ENCODE results near the gene ZNF667. TPM values are rescaled to one million over a fixed set of nuclear protein-coding genes. Genes with fewer than 3 reads are reported as not detected.
A peak's percentile ranks its signal among the peaks of the same experiment; 100 is the strongest.

Gene ZNF667
- total RNA-seq, 1 experiment from 2014 or later: not detected

DNA sequence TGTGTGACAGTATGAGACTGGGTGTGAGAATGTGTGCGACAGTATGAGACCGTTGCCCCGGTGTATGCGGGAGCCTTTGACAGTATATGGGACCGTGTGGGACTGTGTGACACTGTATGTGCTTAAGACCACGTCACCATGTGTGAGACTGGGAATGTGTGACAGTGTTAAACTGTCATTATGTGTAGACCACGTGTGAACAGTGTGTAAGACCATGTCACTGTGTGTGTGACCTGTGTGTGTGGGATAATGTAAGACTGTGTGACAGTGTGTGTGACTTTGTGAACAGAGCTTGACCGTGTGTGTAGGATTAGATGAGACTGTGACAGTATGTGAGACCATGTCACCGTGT, 72.5 kb downstream of the ZNF667 start:
- Histone ChIP-seq H3K27me3 (ENCODE audit: control insufficient read depth, insufficient read depth, low read length) (no peaks in the 10 kb centered on the region; the same call in 1 of the 2 replicates), H3K36me3 (replicated peaks; ENCODE audit: control insufficient read depth, insufficient read depth, low read length) (no peaks in the 10 kb centered on the region), H3K4me3 (ENCODE audit: insufficient read depth, low read depth, low read length) (peak overlapping the region; percentile 76; the same call in 1 of the 2 replicates)
- no peak for DNase-seq

DNA sequence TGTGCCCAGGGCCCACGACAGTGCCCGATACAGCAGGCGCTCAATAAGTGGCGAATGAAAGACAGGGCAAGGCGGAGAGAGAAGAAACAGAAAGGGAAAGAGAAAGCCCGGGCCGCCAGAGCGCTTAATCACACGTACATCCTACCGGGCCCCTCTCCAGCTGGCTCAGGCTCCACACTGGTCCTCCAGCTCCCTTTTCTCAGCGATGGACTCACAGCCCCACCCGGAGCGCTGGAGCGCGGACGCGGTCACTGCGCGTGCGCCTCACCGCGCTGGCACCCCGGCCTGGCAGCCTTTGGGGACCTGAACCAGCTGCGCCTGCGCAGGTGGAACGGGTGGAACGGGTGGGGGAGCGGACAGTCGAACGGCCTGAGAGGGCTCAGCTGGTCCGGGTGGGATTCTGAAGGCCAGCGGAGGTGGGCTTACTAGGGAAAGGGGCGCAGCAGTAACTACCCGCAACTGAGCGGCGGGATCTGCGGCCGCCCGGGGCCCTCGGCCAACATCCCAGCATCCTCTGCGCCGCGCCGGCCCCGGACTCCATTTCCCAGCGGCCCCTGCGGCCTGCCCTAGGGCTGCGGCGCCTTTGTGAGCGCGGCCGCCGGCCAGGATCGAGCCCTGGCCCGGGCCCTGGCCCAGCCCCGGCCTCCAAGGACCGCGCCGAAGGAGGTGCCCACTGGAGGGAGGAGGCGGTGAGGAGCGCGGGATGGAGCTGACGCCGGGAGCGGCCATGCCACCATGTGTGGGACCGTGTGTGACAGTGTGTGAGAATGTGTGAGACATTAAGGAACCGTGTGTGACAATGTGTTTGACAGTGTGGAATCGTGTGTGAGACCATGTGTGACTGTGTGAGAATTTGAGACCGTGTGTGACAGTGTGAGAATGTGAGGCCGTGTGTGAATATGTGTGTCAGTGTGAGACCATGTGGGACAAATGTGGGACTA, 73.1 kb downstream of the ZNF667 start, which contains the start of gene ZNF583:
ZNF583 (plus strand) TSS at position 569 of the 941 bp plus-strand sequence. CDS start 2,783 bp downstream, outside the sequence.
- H3K4me3 ChIP-seq (ENCODE audit: insufficient read depth, low read depth, low read length): peak within 1 kb of the TSS; percentile 76

GRCh38 chr19:56403261-56403660, 73.9 kb downstream of the ZNF667 start:
- no peak for DNase-seq
- H3K36me3 ChIP-seq (replicated peaks; ENCODE audit: control insufficient read depth, insufficient read depth, low read length): peaks cover 4% of the 10 kb centered on the region
- no peaks in the 10 kb centered on the region; the same call in 1 of the 2 replicates for H3K27me3 ChIP-seq (ENCODE audit: control insufficient read depth, insufficient read depth, low read length)
- peak overlapping the region; percentile 76 for H3K4me3 ChIP-seq (ENCODE audit: insufficient read depth, low read depth, low read length)

More for the DNA sequence above, 73.1 kb downstream of the ZNF667 start, which contains the start of gene ZNF583:
- H3K36me3 ChIP-seq (replicated peaks; ENCODE audit: control insufficient read depth, insufficient read depth, low read length): peaks cover under 1% of the 10 kb centered on the region; the same call in 1 of the 2 replicates
- DNase-seq: peak; percentile 93
- H3K27me3 ChIP-seq (ENCODE audit: control insufficient read depth, insufficient read depth, low read length): no peaks in the 10 kb centered on the region; the same call in 1 of the 2 replicates

DNA sequence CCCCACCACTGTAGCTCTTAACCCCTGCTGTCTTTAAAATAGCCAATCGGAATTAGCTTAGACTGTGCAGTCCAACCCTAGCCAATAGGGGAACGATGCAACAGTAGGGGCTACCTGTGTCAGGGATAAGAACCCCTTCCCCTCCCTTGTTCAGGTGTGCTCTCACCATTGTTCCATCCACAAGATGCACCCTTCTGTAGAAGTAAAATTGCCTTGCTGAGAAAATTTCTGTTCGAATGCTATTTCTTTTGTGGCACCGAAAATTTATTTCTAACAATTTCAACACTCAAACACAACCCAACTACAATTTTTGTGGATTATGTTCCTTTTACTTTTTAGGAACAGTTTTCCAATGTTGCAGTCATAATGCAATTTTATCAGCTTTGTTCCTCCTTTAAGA, 76.7 kb downstream of the ZNF667 start:
- no peaks in the 10 kb centered on the region; the same call in 1 of the 2 replicates for H3K27me3 ChIP-seq (ENCODE audit: control insufficient read depth, insufficient read depth, low read length)
- no peak for DNase-seq
- H3K36me3 ChIP-seq (replicated peaks; ENCODE audit: control insufficient read depth, insufficient read depth, low read length): peaks cover 6% of the 10 kb centered on the region
- H3K4me3 ChIP-seq (ENCODE audit: insufficient read depth, low read depth, low read length): no peak overlapping the region

DNA sequence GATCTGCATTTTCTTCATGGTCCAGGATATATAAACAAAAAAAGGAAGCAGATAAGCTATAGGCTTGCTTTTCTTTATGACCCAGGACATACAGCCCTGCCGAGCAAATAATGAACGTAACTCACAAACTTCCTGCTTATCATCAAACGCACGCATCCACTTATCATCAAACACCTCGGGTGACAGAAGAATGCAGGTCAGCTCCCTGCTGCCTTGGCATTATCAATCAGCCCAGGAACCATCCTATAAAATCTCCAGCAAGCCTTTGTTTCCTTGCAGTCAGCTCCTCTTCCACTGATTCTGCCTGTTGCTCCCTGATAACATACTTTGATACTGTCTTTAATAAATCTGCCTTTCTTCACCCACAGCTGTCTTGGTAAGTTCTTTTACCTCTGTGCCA, 78.3 kb downstream of the ZNF667 start:
- H3K36me3 ChIP-seq (replicated peaks; ENCODE audit: control insufficient read depth, insufficient read depth, low read length): peaks cover 6% of the 10 kb centered on the region
- H3K27me3 ChIP-seq (ENCODE audit: control insufficient read depth, insufficient read depth, low read length): no peaks in the 10 kb centered on the region; the same call in 1 of the 2 replicates
- DNase-seq: no peak
- H3K4me3 ChIP-seq (ENCODE audit: insufficient read depth, low read depth, low read length): no peak overlapping the region

DNA sequence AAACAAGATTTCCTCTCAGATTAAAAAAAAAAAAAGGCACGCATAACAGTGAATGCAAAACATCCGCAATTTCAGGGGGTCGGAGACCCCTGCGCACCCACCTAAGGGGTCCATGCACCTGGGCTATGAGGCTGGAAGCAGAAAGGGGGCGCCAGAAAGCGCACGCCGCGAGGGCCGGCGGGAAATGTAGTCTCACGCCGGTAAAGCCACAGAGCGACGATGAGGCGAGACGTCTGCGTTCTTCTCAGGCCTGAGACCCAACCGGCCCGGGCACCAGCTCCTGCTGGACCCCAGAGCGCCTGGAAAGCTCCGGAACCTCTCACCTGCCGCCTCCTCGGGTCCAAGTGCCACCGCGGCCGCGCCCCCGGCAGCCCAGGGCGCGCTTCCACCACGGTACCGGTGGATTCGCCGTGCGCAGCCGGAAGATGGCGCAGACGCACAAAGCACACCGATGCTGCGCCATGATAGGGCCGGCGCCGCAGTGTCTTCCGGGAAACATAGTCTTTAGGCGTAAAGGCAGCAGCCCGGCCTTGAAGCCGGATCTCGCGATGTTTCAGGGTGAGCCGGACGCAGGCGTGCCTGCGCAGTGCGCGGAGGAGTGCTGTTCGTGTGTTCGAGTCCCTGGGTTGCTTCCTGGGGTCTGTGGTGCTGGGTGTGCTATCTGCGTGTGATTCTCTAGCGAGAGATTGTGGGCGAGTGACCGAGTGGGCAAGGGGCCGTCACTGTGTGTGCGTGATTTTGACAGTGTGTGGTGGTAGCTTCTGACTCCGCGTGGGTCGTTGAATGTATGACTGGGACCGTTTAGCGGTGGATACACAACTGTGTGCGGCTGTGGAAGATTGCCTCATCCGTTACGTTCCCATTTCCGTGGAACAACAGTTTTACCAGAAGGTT, 83.8 kb downstream of the ZNF667 start, which contains the start of gene ZNF582:
ZNF582 (minus strand) TSS at position 416 of the 894 bp plus-strand sequence. CDS start 1,782 bp downstream, outside the sequence.
- peak; percentile 88 for DNase-seq
- H3K36me3 ChIP-seq (replicated peaks; ENCODE audit: control insufficient read depth, insufficient read depth, low read length): peaks cover 4% of the 10 kb centered on the region
- H3K4me3 ChIP-seq (ENCODE audit: insufficient read depth, low read depth, low read length): peak within 1 kb of the TSS; percentile 78
- H3K27me3 ChIP-seq (ENCODE audit: control insufficient read depth, insufficient read depth, low read length): no peaks in the 10 kb centered on the region

Other genes starting within 250 kb of the ZNF667 start
- gene EDDM13, start 204.6 kb downstream of the ZNF667 start, total RNA-seq (2014; rRNA removed; shearing (Covaris generic)): not detected in 2 replicates
- gene ZSCAN5A, start 162.5 kb downstream of the ZNF667 start, total RNA-seq (2014; rRNA removed; shearing (Covaris generic)): 6.0 and 12.9 TPM in 2 replicates
- gene ZNF582, start 83.8 kb downstream of the ZNF667 start, total RNA-seq (2014; rRNA removed; shearing (Covaris generic)): 1.1 and 2.8 TPM in 2 replicates
- 0.55 and 1.7 TPM in 2 replicates for gene ZNF583, start 73.0 kb downstream of the ZNF667 start, total RNA-seq (2014; rRNA removed; shearing (Covaris generic))
- not detected in 2 replicates for gene ZNF471, start 30.5 kb upstream of the ZNF667 start, total RNA-seq (2014; rRNA removed; shearing (Covaris generic))
- 0.52 and 2.7 TPM in 2 replicates for gene ZFP28, start 61.6 kb upstream of the ZNF667 start, total RNA-seq (2014; rRNA removed; shearing (Covaris generic))
- gene ZNF470, start 90.1 kb upstream of the ZNF667 start, total RNA-seq (2014; rRNA removed; shearing (Covaris generic)): 1.4 and 1.9 TPM in 2 replicates
- gene ZNF71, start 118.0 kb upstream of the ZNF667 start, total RNA-seq (2014; rRNA removed; shearing (Covaris generic)): 9.9 and 11.0 TPM in 2 replicates
- not detected in 2 replicates for gene SMIM17, start 165.8 kb upstream of the ZNF667 start, total RNA-seq (2014; rRNA removed; shearing (Covaris generic))
- not detected in 2 replicates for gene ZNF835, start 194.4 kb upstream of the ZNF667 start, total RNA-seq (2014; rRNA removed; shearing (Covaris generic))

Data from H7 (cell line).